Vagina (tissue), 2 donors: ENCODE results near the gene KANSL3. TPM values are rescaled to one million over a fixed set of nuclear protein-coding genes. Genes with fewer than 3 reads are reported as not detected.

Experiments
- DNase-seq, 2 donors: peaks; one replicate each; pipeline ENCODE4 v3.0.0-alpha.2; 2017; ENCODE audit errors: extremely low spot score in 2 of 2
- H3K27ac ChIP-seq: fragments of 200-600 bp; sonication (generic); one replicate; pipeline ENCODE4 v1.5.1; 2019
- H3K27me3 ChIP-seq: fragments of 200-600 bp; sonication (generic); one replicate; pipeline ENCODE4 v1.5.1; 2019
- H3K36me3 ChIP-seq, 2 donors: fragments of 200-600 bp; sonication (generic); one replicate each; pipeline ENCODE4 v1.5.1; 2017 to 2019
- H3K4me1 ChIP-seq: fragments of 200-600 bp; sonication (generic); one replicate; pipeline ENCODE4 v1.5.1; 2019
- H3K4me3 ChIP-seq, 2 donors: fragments of 200-600 bp; sonication (generic); 1 replicate in 1 of 2; 2 replicates in 1 of 2; pipeline ENCODE4 v1.5.1; 2016 to 2019
- H3K9me3 ChIP-seq: fragments of 200-600 bp; sonication (generic); one replicate; pipeline ENCODE4 v1.5.1; 2019
- CTCF ChIP-seq, 3 experiments: fragments of 450-650 bp in 2 of 3; fragments of 200-600 bp in 1 of 3; sonication (generic) in 1 of 3; IDR thresholded peaks; one replicate each; pipeline ENCODE4 v1.5.1; 2017 to 2019; ENCODE audit warnings: antibody characterized with exemption in 3 of 3, mild to moderate bottlenecking in 2 of 3, moderate library complexity in 2 of 3
- POLR2A ChIP-seq, 2 donors: fragments of 450-650 bp; IDR thresholded peaks; one replicate each; pipeline ENCODE4 v1.6.1; 2017; ENCODE audit warnings: antibody characterized with exemption in 2 of 2, mild to moderate bottlenecking in 2 of 2, moderate library complexity in 2 of 2
- POLR2AphosphoS5 ChIP-seq, 2 donors: sonication (generic); formaldehyde crosslinking; IDR thresholded peaks; one replicate each; pipeline ENCODE4 v1.9.0; 2017; ENCODE audit warnings: antibody characterized with exemption in 2 of 2, mild to moderate bottlenecking in 2 of 2, low read depth in 1 of 2; ENCODE audit not compliant: insufficient read depth in 1 of 2
- intact Hi-C: fragments of 100-400 bp; cut with DNase I; formaldehyde crosslinking; loops from one replicate; pipeline ENCODE4 v1.15.1; 2023
- total RNA-seq: library from RNA; depleted of rRNA; stranded (reverse); fragments of >200 nt; gene quantifications from one replicate; pipeline ENCODE4 v1.2.3, GENCODE V29; 2016

Gene KANSL3
- total RNA-seq, 1 donor from 2014 or later: 41.7 TPM

DNA sequence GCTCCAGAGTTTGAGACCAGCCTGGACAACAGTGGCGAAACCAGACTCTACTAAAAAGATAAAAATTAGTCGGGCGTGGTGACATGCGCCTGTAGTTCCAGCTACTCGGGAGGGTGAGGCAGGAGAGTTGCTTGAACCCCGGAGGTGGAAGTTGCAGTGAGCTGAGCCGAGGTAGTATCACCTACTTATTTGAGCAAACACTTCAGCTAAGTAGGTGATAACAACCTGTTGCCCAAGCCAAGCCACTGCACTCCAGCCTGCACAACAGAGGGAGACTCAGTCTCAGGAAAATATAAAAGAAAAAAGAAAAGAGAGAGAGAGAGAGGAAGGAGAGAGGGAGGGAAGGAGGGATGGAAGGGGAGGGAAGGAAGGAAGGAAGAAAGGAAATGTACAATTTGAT, 25.7 kb upstream of the KANSL3 start:
- no peaks in the 10 kb centered on the region for H3K36me3 ChIP-seq
- H3K27me3 ChIP-seq: no peaks in the 10 kb centered on the region
- H3K9me3 ChIP-seq: no peaks in the 10 kb centered on the region
- no peak overlapping the region for H3K27ac ChIP-seq
- peaks cover 16% of the 10 kb centered on the region for H3K4me1 ChIP-seq
- no peak for DNase-seq
- TF ChIP-seq CTCF (IDR thresholded peaks at IDR 0.05): no peak
- no peak for TF ChIP-seq POLR2A (IDR thresholded peaks at IDR 0.05)
- no peak for TF ChIP-seq POLR2AphosphoS5 (IDR thresholded peaks at IDR 0.05; ENCODE audit: insufficient read depth in 1 of 2, low read depth in 1 of 2)
- intact Hi-C loops: no loop called here
- H3K4me3 ChIP-seq: no peak overlapping the region

- Histone ChIP-seq H3K27me3 (no peaks in the 10 kb centered on the region), H3K4me3 (no peak overlapping the region), H3K4me1 (peaks cover 16% of the 10 kb centered on the region), H3K27ac (no peak overlapping the region), H3K9me3 (no peaks in the 10 kb centered on the region), H3K36me3 (no peaks in the 10 kb centered on the region)
- no peak for TF ChIP-seq POLR2AphosphoS5 (IDR thresholded peaks at IDR 0.05; ENCODE audit: insufficient read depth in 1 of 2, low read depth in 1 of 2)
- TF ChIP-seq POLR2A (IDR thresholded peaks at IDR 0.05): no peak
- no peak for TF ChIP-seq CTCF (IDR thresholded peaks at IDR 0.05)
- DNase-seq: no peak
- intact Hi-C loops: no loop called here
Observed at GRCh38 chr2:96663177-96663576, 25.1 kb upstream of the KANSL3 start.

- TF ChIP-seq CTCF (IDR thresholded peaks at IDR 0.05) (no peak), POLR2AphosphoS5 (IDR thresholded peaks at IDR 0.05; ENCODE audit: insufficient read depth in 1 of 2, low read depth in 1 of 2) (no peak), POLR2A (IDR thresholded peaks at IDR 0.05) (no peak)
- peaks cover 16% of the 10 kb centered on the region for H3K4me1 ChIP-seq
- no peaks in the 10 kb centered on the region for H3K27me3 ChIP-seq
- DNase-seq: no peak
- H3K4me3 ChIP-seq: no peak overlapping the region
- no peak overlapping the region for H3K27ac ChIP-seq
- H3K9me3 ChIP-seq: no peaks in the 10 kb centered on the region
- intact Hi-C loops: no loop called here
- H3K36me3 ChIP-seq: no peaks in the 10 kb centered on the region
Observed at GRCh38 chr2:96662360-96662759, 24.2 kb upstream of the KANSL3 start.

DNA sequence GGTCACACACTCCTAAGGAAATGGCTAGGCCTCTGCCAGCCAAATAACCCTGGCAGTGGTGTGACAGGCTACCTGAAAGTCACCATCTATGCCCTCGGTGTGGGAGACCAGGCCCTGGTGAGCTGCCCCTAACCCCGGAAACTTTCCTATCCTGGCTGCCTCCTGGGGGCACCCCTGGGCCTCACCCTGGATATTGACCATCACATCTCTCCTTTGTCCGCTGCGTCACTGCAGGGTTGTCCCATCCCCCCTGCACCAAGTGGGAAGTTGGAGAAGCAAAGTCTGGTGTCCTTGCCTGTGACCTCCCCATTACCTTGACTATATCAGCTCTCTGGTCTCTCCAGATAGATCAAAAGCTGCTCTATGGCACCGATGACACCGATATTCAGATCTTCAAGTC, 23.2 kb upstream of the KANSL3 start:
- no peaks in the 10 kb centered on the region for H3K36me3 ChIP-seq
- intact Hi-C loops: no loop called here
- peaks cover 16% of the 10 kb centered on the region for H3K4me1 ChIP-seq
- no peak overlapping the region for H3K4me3 ChIP-seq
- H3K27ac ChIP-seq: no peak overlapping the region
- DNase-seq: no peak
- H3K9me3 ChIP-seq: no peaks in the 10 kb centered on the region
- TF ChIP-seq POLR2AphosphoS5 (IDR thresholded peaks at IDR 0.05; ENCODE audit: insufficient read depth in 1 of 2, low read depth in 1 of 2): no peak
- no peak for TF ChIP-seq CTCF (IDR thresholded peaks at IDR 0.05)
- H3K27me3 ChIP-seq: no peaks in the 10 kb centered on the region

- intact Hi-C loops: no loop called here
- DNase-seq: no peak
- Histone ChIP-seq H3K9me3 (no peaks in the 10 kb centered on the region), H3K4me1 (no peaks in the 10 kb centered on the region), H3K27ac (no peak overlapping the region), H3K4me3 (no peak overlapping the region), H3K27me3 (no peaks in the 10 kb centered on the region), H3K36me3 (no peaks in the 10 kb centered on the region)
- no peak for TF ChIP-seq POLR2AphosphoS5 (IDR thresholded peaks at IDR 0.05; ENCODE audit: insufficient read depth in 1 of 2, low read depth in 1 of 2)
- no peak for TF ChIP-seq CTCF (IDR thresholded peaks at IDR 0.05)
- no peak for TF ChIP-seq POLR2A (IDR thresholded peaks at IDR 0.05)
Observed at GRCh38 chr2:96656540-96656939, 18.4 kb upstream of the KANSL3 start.
